GM13977 (cell line): ENCODE measurements around the gene CP.
"Not testable (repeated sequence)": the region's sequence is repeated elsewhere in the genome, so short reads cannot be mapped to it uniquely, and the experiment has no call there.

Source experiments
- DNase-seq: peaks from one replicate; pipeline ENCODE4 v3.0.0; 2012; ENCODE audit warnings: low spot score
- in situ Hi-C: fragments of 300-500 bp; cut with MboI; formaldehyde crosslinking; loops from one replicate; pipeline ENCODE4 v1.12.0; 2022; ENCODE audit warnings: low sequenced_read_pairs, low pct_unique_long_range_greater_than_20kb, mixed read lengths, inconsistent platforms; ENCODE audit not compliant: unreplicated experiment
- TF ChIP-seq, protein P1 (sequence below): IDR thresholded peaks from 2 replicates; pipeline ENCODE4 v1.5.1; 2012; ENCODE audit warnings: mild to moderate bottlenecking, control low read depth; ENCODE audit not compliant: insufficient read depth; ENCODE audit errors: extremely low read depth, missing control alignments

The CP gene

DNA sequence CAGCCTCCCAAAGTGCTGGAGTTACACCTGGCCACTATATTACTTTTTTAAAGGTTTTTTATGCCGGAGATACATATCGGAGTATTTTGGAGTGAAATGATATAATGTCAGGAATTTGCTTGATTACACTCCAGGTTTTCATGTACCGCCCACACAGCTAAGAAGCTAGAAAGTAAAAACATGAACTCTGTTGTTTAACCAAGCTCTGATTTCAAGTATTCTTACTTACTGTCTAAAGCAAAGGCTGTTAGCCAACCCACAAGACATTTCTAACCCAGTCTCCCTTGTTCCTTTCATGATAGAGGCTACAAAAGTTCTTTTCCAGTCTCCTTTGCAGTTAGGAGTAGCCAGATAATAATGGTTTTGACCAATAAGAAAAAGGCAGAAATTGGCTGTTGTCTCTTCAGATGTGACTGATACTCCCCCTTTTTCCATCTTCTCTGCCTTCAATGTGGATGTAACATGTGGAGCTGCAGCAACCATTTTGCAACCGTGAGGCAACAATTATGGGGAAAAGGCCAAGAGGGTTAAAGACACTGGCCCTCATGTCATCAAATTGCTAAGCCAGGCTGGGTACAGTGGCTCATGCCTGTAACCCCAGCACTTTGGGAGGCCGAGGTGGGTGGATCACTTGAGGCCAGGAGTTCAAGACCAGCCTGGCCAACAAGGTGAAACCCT is 6.1 kb upstream of the CP start:
- in situ Hi-C loops: no loop called here
- no peak for DNase-seq
- TF ChIP-seq, protein P1, sequence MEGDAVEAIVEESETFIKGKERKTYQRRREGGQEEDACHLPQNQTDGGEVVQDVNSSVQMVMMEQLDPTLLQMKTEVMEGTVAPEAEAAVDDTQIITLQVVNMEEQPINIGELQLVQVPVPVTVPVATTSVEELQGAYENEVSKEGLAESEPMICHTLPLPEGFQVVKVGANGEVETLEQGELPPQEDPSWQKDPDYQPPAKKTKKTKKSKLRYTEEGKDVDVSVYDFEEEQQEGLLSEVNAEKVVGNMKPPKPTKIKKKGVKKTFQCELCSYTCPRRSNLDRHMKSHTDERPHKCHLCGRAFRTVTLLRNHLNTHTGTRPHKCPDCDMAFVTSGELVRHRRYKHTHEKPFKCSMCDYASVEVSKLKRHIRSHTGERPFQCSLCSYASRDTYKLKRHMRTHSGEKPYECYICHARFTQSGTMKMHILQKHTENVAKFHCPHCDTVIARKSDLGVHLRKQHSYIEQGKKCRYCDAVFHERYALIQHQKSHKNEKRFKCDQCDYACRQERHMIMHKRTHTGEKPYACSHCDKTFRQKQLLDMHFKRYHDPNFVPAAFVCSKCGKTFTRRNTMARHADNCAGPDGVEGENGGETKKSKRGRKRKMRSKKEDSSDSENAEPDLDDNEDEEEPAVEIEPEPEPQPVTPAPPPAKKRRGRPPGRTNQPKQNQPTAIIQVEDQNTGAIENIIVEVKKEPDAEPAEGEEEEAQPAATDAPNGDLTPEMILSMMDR: no peak

DNA sequence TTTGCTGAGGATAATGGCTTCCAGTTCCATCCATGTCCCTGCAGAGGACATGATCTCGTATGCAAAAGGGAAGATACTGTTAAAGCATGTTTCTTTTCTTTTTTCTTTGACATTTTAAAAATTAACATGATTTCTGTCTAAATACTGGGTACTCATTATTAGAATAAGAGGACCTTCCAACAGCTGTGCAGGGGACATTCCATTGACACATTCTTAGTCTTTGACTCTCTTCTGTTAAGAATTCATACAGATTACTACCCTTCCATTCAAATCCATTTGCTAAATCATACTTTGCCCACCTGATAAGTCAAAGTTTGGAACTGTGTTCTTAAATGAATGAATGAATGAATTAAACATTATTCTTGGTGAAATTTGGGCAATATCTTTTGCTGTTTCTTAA is 5.1 kb upstream of the CP start:
- no peak for DNase-seq
- in situ Hi-C loops: no loop called here
- TF ChIP-seq, protein P1: no peak

DNA sequence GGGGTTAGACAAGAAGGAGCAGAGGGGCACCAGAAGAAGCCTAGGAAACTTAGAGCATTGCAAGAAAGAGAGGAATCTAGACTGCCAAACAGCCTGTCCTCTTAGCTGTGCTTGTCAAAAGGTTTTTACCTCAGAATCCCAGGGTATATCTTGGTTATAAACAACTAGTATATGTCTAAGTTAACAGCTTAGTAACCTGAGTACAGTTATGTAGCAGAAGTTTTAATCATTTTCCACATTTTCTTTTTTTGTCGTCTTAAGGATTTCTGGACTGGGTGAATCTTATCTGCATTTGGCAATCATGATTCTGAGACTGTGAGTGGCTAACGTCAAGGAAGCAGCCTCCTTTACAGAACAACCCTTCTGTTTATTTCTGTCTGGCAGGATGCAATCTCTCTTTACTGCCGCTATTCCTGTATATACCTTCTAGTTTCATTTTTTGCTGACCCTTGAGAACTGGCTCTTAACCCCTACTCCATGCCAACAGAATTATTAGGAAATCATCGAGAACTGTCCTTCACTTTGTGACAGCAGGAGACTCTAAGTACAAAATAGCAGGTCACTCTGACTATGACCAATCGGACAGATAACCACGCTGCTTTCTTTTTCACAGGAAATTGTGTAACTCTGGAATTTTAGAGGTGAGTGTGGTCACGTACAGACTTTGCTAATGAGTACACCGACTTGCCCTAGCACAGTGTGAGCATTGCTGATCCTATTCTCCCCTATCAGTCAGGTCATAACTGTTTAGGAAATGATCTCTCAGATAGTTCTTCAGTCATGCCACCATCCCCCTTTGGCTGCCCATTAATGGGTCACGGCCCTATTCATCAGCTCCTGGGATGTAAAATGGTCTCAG is 3.3 kb upstream of the CP start:
- TF ChIP-seq, protein P1: no peak
- peak; percentile 59 for DNase-seq
- in situ Hi-C loops: no loop called here

DNA sequence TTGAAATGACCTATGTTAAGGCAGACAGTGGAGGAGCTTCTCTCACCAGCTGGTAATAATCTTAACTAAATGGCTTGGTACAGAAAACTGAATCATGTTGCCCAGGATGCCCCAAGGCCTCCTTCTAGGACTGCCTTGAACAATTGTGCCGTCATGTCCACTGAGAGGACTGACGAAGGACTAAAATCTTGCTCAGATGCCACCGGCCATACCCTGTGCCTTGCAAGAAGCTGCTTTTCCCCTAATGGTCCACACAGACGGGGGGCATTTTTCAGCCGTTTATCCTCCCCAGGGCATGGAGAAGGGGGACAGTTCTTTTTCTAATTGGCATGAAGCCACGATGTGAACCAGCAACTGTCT is 1.8 kb upstream of the CP start:
- in situ Hi-C loops: no loop called here
- TF ChIP-seq, protein P1: no peak
- DNase-seq: no peak

DNA sequence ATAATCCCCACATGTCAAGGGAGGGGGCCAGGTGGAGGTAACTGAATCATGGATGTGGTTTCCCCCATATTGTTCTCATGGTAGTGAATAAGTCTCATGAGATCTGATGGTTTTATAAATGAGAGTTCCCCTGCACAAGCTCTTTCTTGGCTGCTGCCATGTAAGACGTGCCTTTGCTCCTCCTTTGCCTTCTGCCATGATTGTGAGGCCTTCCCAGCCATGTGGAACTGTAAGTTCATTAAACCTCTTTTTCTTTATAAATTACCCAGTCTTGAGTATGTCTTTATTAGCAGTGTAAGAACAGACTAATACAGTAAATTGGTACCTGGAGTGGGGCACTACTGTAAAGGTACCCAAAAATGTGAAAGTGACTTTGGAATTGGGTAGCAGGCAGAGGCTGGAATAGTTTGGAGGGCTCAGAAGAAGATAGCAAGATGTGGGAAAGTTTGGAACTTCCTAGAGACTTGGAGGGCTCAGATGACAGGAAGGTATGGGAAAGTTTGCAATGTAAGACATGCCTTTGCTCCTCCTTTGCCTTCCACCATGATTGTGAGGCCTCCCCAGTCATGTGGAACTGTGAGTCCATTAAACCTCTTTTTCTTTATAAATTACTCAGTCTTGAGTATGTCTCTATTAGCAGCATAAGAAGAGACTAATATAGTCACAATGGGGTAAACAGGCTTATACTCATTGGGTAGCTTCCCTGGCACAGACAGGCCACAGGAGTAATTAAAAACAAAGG is 2.1 kb downstream of the CP start:
- DNase-seq, in situ Hi-C loops: not testable (repeated sequence)

DNA sequence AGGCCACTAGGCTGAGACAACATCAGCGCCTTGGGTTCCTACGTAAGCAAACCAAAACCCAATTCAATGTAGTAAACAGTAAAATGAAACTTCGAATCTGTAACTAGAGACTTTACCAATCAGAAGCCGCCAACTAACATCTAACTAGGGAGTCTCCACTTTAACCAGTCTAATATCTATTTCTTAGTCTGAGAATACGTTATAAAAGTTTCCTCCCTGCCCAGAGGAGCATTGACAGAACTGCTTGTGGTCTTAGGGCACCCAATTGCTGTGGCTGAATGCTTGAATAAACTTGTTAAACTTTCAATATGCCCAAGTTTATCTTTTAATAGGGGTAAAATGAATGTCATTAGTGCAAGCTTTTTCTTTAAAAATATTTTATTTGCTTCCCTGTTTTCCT is 4.3 kb downstream of the CP start:
- DNase-seq: no peak
- TF ChIP-seq, protein P1: no peak
- in situ Hi-C loops: no loop called here
